IPS-18a (cell line): ENCODE measurements around the gene CREB3L1.
A peak's percentile ranks its signal among the peaks of the same experiment; 100 is the strongest.

Experiments
- H3K27ac ChIP-seq: one replicate; pipeline ENCODE4 v1.5.1; 2013; ENCODE audit warnings: low read length
- H3K27me3 ChIP-seq: one replicate; pipeline ENCODE4 v1.6.1; 2013; ENCODE audit warnings: mild to moderate bottlenecking, low read length; ENCODE audit not compliant: control insufficient read depth, insufficient read depth
- H3K36me3 ChIP-seq: one replicate; pipeline ENCODE4 v1.6.1; 2013; ENCODE audit warnings: low read depth, low read length; ENCODE audit not compliant: control insufficient read depth
- H3K4me1 ChIP-seq: one replicate; pipeline ENCODE4 v1.6.1; 2013; ENCODE audit warnings: low read depth, low read length; ENCODE audit not compliant: control insufficient read depth
- H3K4me3 ChIP-seq: one replicate; pipeline ENCODE4 v1.5.1; 2013; ENCODE audit warnings: low read length
- H3K9ac ChIP-seq: one replicate; pipeline ENCODE4 v1.6.1; 2013; ENCODE audit warnings: mild to moderate bottlenecking, low read length, moderate library complexity
- H3K9me3 ChIP-seq: one replicate; pipeline ENCODE4 v1.6.1; 2013; ENCODE audit warnings: low read depth, low read length; ENCODE audit not compliant: control insufficient read depth

The CREB3L1 gene

DNA sequence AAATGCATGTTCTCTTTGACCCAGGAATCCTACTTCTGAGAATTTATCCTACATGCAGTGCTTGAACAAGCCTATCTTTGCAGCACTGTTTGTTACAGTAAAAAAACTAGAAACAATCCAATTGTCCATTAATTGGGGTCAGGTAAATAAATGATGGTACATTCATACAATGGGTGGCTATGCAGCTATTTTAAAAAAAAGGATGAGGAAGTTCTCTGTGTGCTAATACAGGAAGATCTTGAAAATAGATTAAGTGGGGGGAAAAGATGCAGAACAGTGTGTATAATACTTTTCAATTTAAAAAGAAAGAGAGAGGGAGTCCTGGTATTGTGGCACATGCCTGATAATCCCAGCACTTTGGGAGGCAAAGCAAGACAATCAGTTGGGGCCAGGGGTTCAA lies 9.5 kb upstream of the CREB3L1 start:
- Histone ChIP-seq H3K36me3 (no peaks in the 10 kb centered on the region), H3K4me3 (no peak overlapping the region), H3K4me1 (peaks cover 5% of the 10 kb centered on the region), H3K9me3 (no peaks in the 10 kb centered on the region), H3K27ac (no peak overlapping the region), H3K27me3 (no peaks in the 10 kb centered on the region), H3K9ac (no peak overlapping the region)

DNA sequence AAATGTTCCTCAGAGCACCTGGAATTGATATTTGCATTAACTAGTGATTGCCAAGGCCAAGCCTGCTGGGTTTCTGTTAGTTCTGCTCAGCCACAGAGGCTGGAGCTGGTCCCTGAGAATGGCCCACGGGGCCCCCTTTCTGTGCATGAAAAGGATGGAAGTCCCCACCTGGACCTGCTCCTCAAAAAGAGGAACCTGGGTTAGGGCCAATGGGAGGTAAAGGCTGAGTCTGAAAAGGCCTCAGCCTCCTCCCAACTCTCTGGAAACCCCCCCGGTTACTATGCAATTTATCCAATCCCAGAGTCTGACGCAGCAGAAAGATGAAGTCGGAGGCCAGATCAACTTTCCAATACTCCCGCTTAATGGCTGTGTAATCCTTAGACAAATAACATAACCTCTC lies 6.8 kb upstream of the CREB3L1 start:
- Histone ChIP-seq H3K9ac (no peak overlapping the region), H3K27me3 (no peaks in the 10 kb centered on the region), H3K36me3 (no peaks in the 10 kb centered on the region), H3K27ac (no peak overlapping the region), H3K4me3 (no peak overlapping the region), H3K4me1 (peaks cover 5% of the 10 kb centered on the region), H3K9me3 (no peaks in the 10 kb centered on the region)

- Histone ChIP-seq H3K27me3 (no peaks in the 10 kb centered on the region), H3K27ac (no peak overlapping the region), H3K4me1 (peaks cover 5% of the 10 kb centered on the region), H3K36me3 (no peaks in the 10 kb centered on the region), H3K9ac (no peak overlapping the region), H3K9me3 (no peaks in the 10 kb centered on the region), H3K4me3 (no peak overlapping the region)
These were observed 6.1 kb upstream of the CREB3L1 start for GRCh38 chr11:46271407-46271806.

DNA sequence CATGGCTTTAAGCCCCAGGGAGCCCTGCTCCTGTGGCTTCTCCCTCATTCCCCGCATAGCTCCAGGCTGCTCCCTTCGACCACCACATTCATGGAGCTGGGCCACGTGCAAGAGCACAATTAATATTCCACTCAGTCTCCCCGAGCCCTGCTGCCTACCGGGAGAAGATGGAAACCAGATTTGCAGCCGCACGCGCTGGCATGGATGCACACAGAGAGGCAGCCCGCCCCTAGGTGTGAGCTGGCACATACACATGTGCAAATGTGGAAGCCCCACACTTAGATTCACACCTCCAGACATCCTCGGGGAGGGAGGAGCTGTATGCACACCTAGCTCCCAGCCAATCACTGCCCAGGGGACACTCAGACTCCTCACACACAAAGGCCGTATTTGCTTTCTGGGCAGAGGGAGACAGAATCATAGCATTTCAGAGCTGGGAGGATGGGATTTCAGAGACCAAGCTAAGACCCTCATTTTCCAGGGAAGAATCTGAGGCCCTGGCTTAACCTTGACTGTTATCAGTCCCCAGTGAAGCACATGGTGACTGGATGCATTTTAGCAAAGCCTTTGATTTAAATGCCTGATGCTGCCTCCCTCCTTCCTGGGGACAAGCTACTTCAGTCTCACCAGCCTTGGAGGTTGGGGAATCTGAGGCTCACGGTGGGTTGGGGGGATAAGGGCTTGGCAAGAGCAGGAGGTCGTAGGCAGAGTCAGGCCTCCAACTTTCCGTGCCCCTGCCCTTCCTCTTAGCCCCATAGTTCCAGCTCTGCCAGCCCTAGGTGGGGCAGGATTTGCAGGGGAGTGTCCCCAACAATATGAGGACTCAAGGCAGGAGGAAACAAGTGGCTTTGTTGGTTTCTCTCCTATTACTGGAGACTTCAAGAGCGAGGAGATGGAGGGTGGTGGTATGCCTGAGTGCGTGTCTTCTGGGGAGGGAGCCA lies 5.3 kb upstream of the CREB3L1 start:
- no peaks in the 10 kb centered on the region for H3K9me3 ChIP-seq
- H3K27ac ChIP-seq: no peak overlapping the region
- H3K9ac ChIP-seq: no peak overlapping the region
- H3K4me1 ChIP-seq: peaks cover 5% of the 10 kb centered on the region
- H3K36me3 ChIP-seq: no peaks in the 10 kb centered on the region
- no peak overlapping the region for H3K4me3 ChIP-seq
- H3K27me3 ChIP-seq: no peaks in the 10 kb centered on the region

- H3K36me3 ChIP-seq: no peaks in the 10 kb centered on the region
- no peaks in the 10 kb centered on the region for H3K9me3 ChIP-seq
- H3K27me3 ChIP-seq: no peaks in the 10 kb centered on the region
- H3K27ac ChIP-seq: no peak overlapping the region
- H3K4me1 ChIP-seq: peaks cover 5% of the 10 kb centered on the region
- H3K9ac ChIP-seq: no peak overlapping the region
- H3K4me3 ChIP-seq: no peak overlapping the region
These were observed 4.5 kb upstream of the CREB3L1 start for GRCh38 chr11:46272816-46273427.

DNA sequence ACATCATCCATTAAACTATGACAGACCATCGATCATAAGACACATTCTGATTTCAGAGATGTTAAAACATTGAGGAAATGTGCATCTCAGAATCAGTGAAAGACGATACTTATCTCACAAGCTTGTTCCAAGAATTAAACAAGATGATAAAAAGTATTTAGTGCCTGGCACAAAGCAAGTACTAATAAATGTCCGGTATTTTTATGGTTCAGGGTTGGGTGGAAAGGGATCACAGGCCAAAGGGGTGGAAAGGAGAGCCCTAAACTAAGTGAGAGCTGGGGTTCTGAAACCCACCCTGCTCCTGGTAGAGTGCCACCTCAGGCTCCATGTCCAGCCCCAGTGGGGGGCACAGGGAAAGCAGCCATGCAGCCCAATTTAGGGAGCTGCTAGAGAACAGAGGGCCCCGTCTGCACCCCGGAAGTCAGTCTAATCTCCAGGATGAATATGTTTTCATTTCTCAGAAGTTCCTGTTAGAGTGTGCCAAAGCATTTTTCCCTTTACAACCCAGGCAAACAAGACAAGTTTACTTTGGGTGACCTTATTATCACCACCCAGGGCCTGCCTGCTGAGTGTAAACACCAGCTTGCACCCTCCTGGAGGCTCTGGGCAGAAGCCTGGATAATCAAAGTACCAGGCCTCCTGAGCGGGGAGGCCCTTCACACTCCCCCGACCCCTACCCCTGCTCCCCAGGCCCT lies 3.8 kb upstream of the CREB3L1 start:
- no peak overlapping the region for H3K4me3 ChIP-seq
- no peak overlapping the region for H3K9ac ChIP-seq
- no peak overlapping the region for H3K27ac ChIP-seq
- peaks cover 6% of the 10 kb centered on the region for H3K27me3 ChIP-seq
- no peaks in the 10 kb centered on the region for H3K36me3 ChIP-seq
- no peaks in the 10 kb centered on the region for H3K9me3 ChIP-seq
- H3K4me1 ChIP-seq: peaks cover 7% of the 10 kb centered on the region

DNA sequence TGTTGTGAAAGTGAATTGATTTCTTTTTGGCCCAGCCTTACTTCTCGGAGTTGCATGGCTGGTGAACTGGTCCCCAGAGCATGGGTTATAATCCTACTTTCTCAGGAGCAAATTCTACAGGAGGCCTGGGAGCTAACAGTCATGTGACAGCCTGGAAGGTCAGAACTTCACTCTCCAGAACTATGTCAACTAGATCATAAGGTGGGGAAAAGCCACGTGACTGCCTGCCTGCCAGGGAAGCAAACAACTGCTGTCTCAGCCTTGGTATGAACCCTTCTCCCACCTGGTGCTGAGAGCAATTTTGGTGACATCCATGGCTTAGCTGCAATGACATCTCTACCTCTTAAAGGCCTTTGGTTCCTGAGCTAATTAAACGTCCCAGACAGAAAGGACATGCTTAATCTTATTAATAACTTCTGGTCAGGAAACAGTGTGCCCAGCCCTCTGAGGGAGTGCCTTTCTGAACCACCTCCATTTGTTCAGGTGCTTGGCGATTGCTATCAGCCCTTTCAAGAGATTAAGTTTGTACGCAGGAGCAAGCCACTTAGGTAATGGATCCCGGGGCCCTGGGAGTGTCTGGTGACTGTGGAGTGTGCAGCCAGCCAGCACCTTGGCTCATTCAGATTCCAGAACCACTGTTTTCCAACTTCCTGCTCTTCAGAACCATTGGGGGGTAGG lies 1.4 kb upstream of the CREB3L1 start:
- Histone ChIP-seq H3K9me3 (no peaks in the 10 kb centered on the region), H3K9ac (no peak overlapping the region), H3K4me1 (peaks cover 26% of the 10 kb centered on the region), H3K27ac (no peak overlapping the region), H3K27me3 (peaks cover 7% of the 10 kb centered on the region), H3K4me3 (no peak overlapping the region), H3K36me3 (no peaks in the 10 kb centered on the region)

DNA sequence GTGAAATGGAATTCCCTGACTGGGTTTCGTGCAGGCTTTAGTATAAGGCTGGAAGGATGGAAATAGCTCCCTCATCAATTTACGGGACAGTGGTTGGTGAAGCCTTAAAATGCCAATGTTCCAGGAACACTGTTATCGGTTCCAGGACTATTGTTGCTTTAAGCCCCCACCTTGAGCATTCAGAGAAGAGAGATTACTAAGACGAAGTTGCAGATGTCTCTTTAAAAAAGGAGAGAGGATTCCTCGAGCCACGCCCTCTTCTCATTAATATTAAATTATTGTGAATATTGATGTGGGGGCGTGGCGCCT lies 195 bp upstream of the CREB3L1 start:
- Histone ChIP-seq H3K4me3 (peak overlapping the region; percentile 80), H3K36me3 (no peaks in the 10 kb centered on the region), H3K9me3 (no peaks in the 10 kb centered on the region), H3K27me3 (peaks cover 7% of the 10 kb centered on the region), H3K27ac (no peak overlapping the region), H3K9ac (no peak overlapping the region), H3K4me1 (peaks cover 33% of the 10 kb centered on the region)

DNA sequence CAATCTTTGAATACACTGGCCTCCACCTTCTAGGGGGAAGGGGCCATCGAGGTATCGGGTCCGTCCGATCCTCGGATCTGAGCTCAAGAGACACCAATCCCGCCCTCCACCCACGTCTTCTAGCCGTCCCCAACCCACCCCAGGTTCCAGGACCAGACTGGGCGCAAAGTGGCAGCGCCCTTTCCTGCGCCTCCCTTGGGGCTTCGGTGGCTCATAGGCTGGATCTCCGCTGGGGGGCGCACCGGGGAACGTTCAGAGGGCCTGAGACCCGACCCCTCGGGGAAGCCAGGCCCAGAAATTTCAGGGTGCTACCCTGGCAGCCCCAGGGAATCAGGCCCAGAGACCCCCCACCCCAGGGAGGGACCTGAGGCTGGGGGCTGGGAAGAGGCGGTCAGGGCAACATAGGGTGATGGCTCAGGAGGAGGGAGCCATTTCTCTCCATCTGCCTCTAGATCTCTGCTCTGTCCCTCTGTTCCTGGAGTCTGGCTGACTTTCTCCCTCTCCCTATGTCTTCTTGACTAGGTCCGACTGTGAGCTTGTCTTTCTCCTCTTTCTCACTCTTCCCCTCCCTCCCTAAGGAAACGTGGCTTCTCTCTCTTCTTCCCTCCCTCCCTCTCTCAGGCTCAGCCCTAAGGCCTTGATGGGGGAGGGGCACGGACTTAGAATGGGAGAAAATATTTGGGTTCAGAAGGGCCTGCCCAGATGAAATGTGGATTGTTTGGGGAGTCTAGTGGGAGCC lies 1.1 kb downstream of the CREB3L1 start:
- no peaks in the 10 kb centered on the region for H3K9me3 ChIP-seq
- peak overlapping the region; percentile 80 for H3K4me3 ChIP-seq
- H3K27me3 ChIP-seq: peaks cover 7% of the 10 kb centered on the region
- peaks cover 30% of the 10 kb centered on the region for H3K4me1 ChIP-seq
- no peaks in the 10 kb centered on the region for H3K36me3 ChIP-seq
- no peak overlapping the region for H3K27ac ChIP-seq
- H3K9ac ChIP-seq: no peak overlapping the region

GRCh38 chr11:46279126-46280099 lies 2.0 kb downstream of the CREB3L1 start:
- H3K9ac ChIP-seq: no peak overlapping the region
- no peaks in the 10 kb centered on the region for H3K9me3 ChIP-seq
- H3K4me3 ChIP-seq: no peak overlapping the region
- no peak overlapping the region for H3K27ac ChIP-seq
- H3K4me1 ChIP-seq: peaks cover 30% of the 10 kb centered on the region
- H3K36me3 ChIP-seq: no peaks in the 10 kb centered on the region
- H3K27me3 ChIP-seq: peaks cover 7% of the 10 kb centered on the region
